IMR-90 (cell line): ENCODE data around the gene AGXT2. TPM values are rescaled to one million over a fixed set of nuclear protein-coding genes. Genes with fewer than 3 reads are reported as not detected.

Experiments
- ATAC-seq: fragments of 200-7000 bp; cut with Tn5 transposase; 2 replicates; pipeline ENCODE4 v1.9.1; 2020; ENCODE audit warnings: low read depth, mild to moderate bottlenecking, moderate library complexity
- BruUV-seq: library from RNA; stranded (reverse); fragments of 400-500 nt; replicated peaks from 2 replicates; lab custom pipeline; 2021; lab: Mats Ljungman, UMichigan
- CTCF ChIA-PET: fragments of 300-600 bp; formaldehyde crosslinking; extraction: SDS; loops from one replicate; lab custom pipeline; 2021; ENCODE audit warnings: antibody characterized with exemption; lab: Yijun Ruan, JAX
- POLR2A ChIA-PET: fragments of 300-600 bp; sonication (Branson Sonifier 250); formaldehyde crosslinking; loops from one replicate; lab custom pipeline; 2022; ENCODE audit warnings: antibody characterized with exemption; ENCODE audit not compliant: unreplicated experiment; lab: Charles Lee
- DNase-seq: peaks from one replicate; pipeline ENCODE4 v3.0.0; 2013
- H2AFZ ChIP-seq: replicated peaks from 2 replicates; pipeline ENCODE3; 2013; ENCODE audit warnings: low read length, mild to moderate bottlenecking; ENCODE audit not compliant: poor library complexity
- H2AK5ac ChIP-seq: 2 replicates; pipeline ENCODE4 v1.6.1; 2013; ENCODE audit warnings: low read depth, low read length, inconsistent platforms
- H2AK9ac ChIP-seq: replicated peaks from 2 replicates; pipeline ENCODE3; 2013; ENCODE audit warnings: mild to moderate bottlenecking, low read depth, low read length, moderate library complexity; ENCODE audit not compliant: poor library complexity
- H2BK120ac ChIP-seq: 2 replicates; pipeline ENCODE4 v1.6.1; 2013; ENCODE audit warnings: low read depth, low read length, inconsistent platforms
- H2BK15ac ChIP-seq: 3 replicates; pipeline ENCODE4 v1.6.1; 2013; ENCODE audit warnings: low read depth, low read length, inconsistent platforms
- H2BK20ac ChIP-seq: 2 replicates; pipeline ENCODE4 v1.6.1; 2013; ENCODE audit warnings: low read depth, mild to moderate bottlenecking, inconsistent platforms, low read length, moderate library complexity
- H2BK5ac ChIP-seq: 2 replicates; pipeline ENCODE4 v1.6.1; 2013; ENCODE audit warnings: mild to moderate bottlenecking, low read depth, low read length, inconsistent platforms; ENCODE audit not compliant: poor library complexity, severe bottlenecking
- H3K14ac ChIP-seq: replicated peaks from 2 replicates; pipeline ENCODE4 v1.6.1; 2013; ENCODE audit warnings: low read depth, low read length, inconsistent platforms
- H3K18ac ChIP-seq: 2 replicates; pipeline ENCODE4 v1.6.1; 2013; ENCODE audit warnings: low read depth, low read length, control low read depth
- H3K23ac ChIP-seq: 2 replicates; pipeline ENCODE4 v1.6.1; 2013; ENCODE audit warnings: low read depth, low read length, inconsistent platforms
- H3K27ac ChIP-seq: 2 replicates; pipeline ENCODE4 v1.5.1; 2013; ENCODE audit warnings: mild to moderate bottlenecking, control low read depth, low read length; ENCODE audit not compliant: insufficient read depth
- H3K27me3 ChIP-seq: 2 replicates; pipeline ENCODE4 v1.6.1; 2013; ENCODE audit warnings: low read length; ENCODE audit not compliant: control insufficient read depth, insufficient read depth
- H3K36me3 ChIP-seq: 2 replicates; pipeline ENCODE4 v1.6.1; 2013; ENCODE audit warnings: low read length, mixed read lengths; ENCODE audit not compliant: control insufficient read depth, insufficient read depth
- H3K4ac ChIP-seq: 2 replicates; pipeline ENCODE4 v1.6.1; 2013; ENCODE audit warnings: low read depth, low read length, inconsistent platforms
- H3K4me1 ChIP-seq: 2 replicates; pipeline ENCODE4 v1.6.1; 2013; ENCODE audit warnings: low read length, mixed read lengths; ENCODE audit not compliant: control insufficient read depth, insufficient read depth
- H3K4me2 ChIP-seq: 2 replicates; pipeline ENCODE4 v1.6.1; 2013; ENCODE audit warnings: low read depth, mild to moderate bottlenecking, control low read depth, low read length, moderate library complexity
- H3K4me3 ChIP-seq: 2 replicates; pipeline ENCODE4 v1.5.1; 2013; ENCODE audit warnings: low read depth, mild to moderate bottlenecking, control low read depth, low read length, moderate library complexity; ENCODE audit not compliant: insufficient read depth
- H3K56ac ChIP-seq: 2 replicates; pipeline ENCODE4 v1.6.1; 2013; ENCODE audit warnings: low read length, inconsistent platforms; ENCODE audit not compliant: insufficient read depth; ENCODE audit errors: extremely low read depth
- H3K79me1 ChIP-seq, 2 experiments: 2 replicates each; pipeline ENCODE4 v1.6.1; 2013; ENCODE audit warnings: low read length in 2 of 2, inconsistent platforms in 1 of 2, low read depth in 1 of 2
- H3K9ac ChIP-seq: 2 replicates; pipeline ENCODE4 v1.6.1; 2013; ENCODE audit warnings: low read depth, low read length, control low read depth
- H3K9me1 ChIP-seq: 2 replicates; pipeline ENCODE4 v1.6.1; 2013; ENCODE audit warnings: low read length, inconsistent platforms; ENCODE audit not compliant: insufficient read depth
- H3K9me3 ChIP-seq: 2 replicates; pipeline ENCODE4 v1.6.1; 2013; ENCODE audit warnings: low read length; ENCODE audit not compliant: control insufficient read depth, insufficient read depth
- H4K20me1 ChIP-seq: 2 replicates; pipeline ENCODE4 v1.6.1; 2013; ENCODE audit warnings: low read length, inconsistent platforms; ENCODE audit not compliant: insufficient read depth
- H4K5ac ChIP-seq: 2 replicates; pipeline ENCODE4 v1.6.1; 2013; ENCODE audit warnings: mild to moderate bottlenecking, low read depth, low read length, control low read depth
- H4K8ac ChIP-seq, 2 experiments: 2 replicates each; pipeline ENCODE4 v1.6.1; 2013; ENCODE audit warnings: low read depth in 2 of 2, low read length in 2 of 2, control low read depth in 1 of 2, inconsistent platforms in 1 of 2
- H4K91ac ChIP-seq: 2 replicates; pipeline ENCODE4 v1.6.1; 2013; ENCODE audit warnings: low read depth, low read length, inconsistent platforms; ENCODE audit not compliant: insufficient read depth
- BHLHE40 ChIP-seq: fragments of 150-350 bp; IDR thresholded peaks from 2 replicates; pipeline ENCODE4 v1.6.1; 2016; ENCODE audit warnings: mild to moderate bottlenecking, low read depth, low read length
- CEBPB ChIP-seq: IDR thresholded peaks from 2 replicates; pipeline ENCODE4 v1.6.1; 2012; ENCODE audit warnings: low read depth, low read length, improper control_type of control experiment
- CHD1 ChIP-seq: IDR thresholded peaks from 2 replicates; pipeline ENCODE4 v1.6.1; 2012; ENCODE audit warnings: low read depth, low read length, improper control_type of control experiment
- ELK1 ChIP-seq: fragments of 150-350 bp; IDR thresholded peaks from 2 replicates; pipeline ENCODE4 v1.6.1; 2016; ENCODE audit warnings: low read depth, mild to moderate bottlenecking, low read length, moderate library complexity, borderline replicate concordance
- MAFK ChIP-seq: IDR thresholded peaks from 2 replicates; pipeline ENCODE4 v1.6.1; 2012; ENCODE audit warnings: low read depth, low read length, improper control_type of control experiment
- MXI1 ChIP-seq: IDR thresholded peaks from 2 replicates; pipeline ENCODE4 v1.6.1; 2012; ENCODE audit warnings: low read depth, mild to moderate bottlenecking, low read length, moderate library complexity, borderline replicate concordance
- NFE2L2 ChIP-seq: fragments of 150-350 bp; IDR thresholded peaks from 2 replicates; pipeline ENCODE4 v1.6.1; 2016; ENCODE audit warnings: low read depth, mild to moderate bottlenecking, low read length
- POLR2A ChIP-seq: IDR thresholded peaks from 2 replicates; pipeline ENCODE4 v1.6.1; 2012; ENCODE audit warnings: mild to moderate bottlenecking, low read depth, low read length
- RFX5 ChIP-seq: IDR thresholded peaks from 2 replicates; pipeline ENCODE4 v1.8.0; 2012; ENCODE audit warnings: low read depth, mild to moderate bottlenecking, low read length, moderate library complexity
- USF2 ChIP-seq: fragments of 150-350 bp; IDR thresholded peaks from 2 replicates; pipeline ENCODE4 v1.6.1; 2017; ENCODE audit warnings: mild to moderate bottlenecking, antibody characterized with exemption, low read length, low read depth
- WGBS, 2 experiments: methylation state at CpG; one replicate each; pipeline versions ENCODE4 v1.1.5 to v1.1.7; 2013; ENCODE audit warnings: missing lambda C conversion rate in 2 of 2; ENCODE audit not compliant: insufficient read length in 1 of 2; ENCODE audit errors: extremely low coverage in 2 of 2; 5-methylcytosine and 5-hydroxymethylcytosine counted together
- dilution Hi-C: fragments of 300-500 bp; cut with HindIII; formaldehyde crosslinking; loops from one replicate; pipeline ENCODE4 v1.14.3; 2018; ENCODE audit warnings: low sequenced_read_pairs; ENCODE audit not compliant: unreplicated experiment
- in situ Hi-C: fragments of 300-500 bp; cut with MboI; formaldehyde crosslinking; loops from 3 replicates; pipeline ENCODE4 v1.14.3; 2019; ENCODE audit warnings: low sequenced_read_pairs, inconsistent platforms, mixed read lengths
- intact Hi-C: fragments of 100-400 bp; cut with micrococcal nuclease; formaldehyde crosslinking; loops from 2 replicates; pipeline ENCODE4 v1.10.0; 2022
- polyA plus RNA-seq, 3 experiments: library from polyadenylated mRNA; depleted of rRNA; stranded (reverse); fragments of >200 nt; gene quantifications; 2 replicates each; pipeline ENCODE4 v1.2.3, GENCODE V29; 2012; ENCODE audit warnings: low replicate concordance in 1 of 3
- total RNA-seq: library from RNA; depleted of rRNA; stranded (reverse); fragments of >200 nt; gene quantifications from 2 replicates; pipeline ENCODE4 v1.2.3, GENCODE V29; 2012

The AGXT2 gene
- total and polyA plus RNA-seq, 2 of the 4 experiments (the other 2 are of a cell fraction), result not detected

- no peaks in the 10 kb centered on the region for H3K9me3 ChIP-seq
- peaks cover 10% of the 10 kb centered on the region for H3K27me3 ChIP-seq
- H3K18ac ChIP-seq, result no peak overlapping the region
- no peak overlapping the region for H2BK120ac ChIP-seq
- no peaks in the 10 kb centered on the region for H4K20me1 ChIP-seq
- intact Hi-C loops (no loop called here), in situ Hi-C loops (no loop called here), dilution Hi-C loops (no loop called here)
- no peak overlapping the region for H3K23ac ChIP-seq
- no peaks in the 10 kb centered on the region for H3K4me1 ChIP-seq
- no peak overlapping the region for H4K8ac ChIP-seq
- no peak overlapping the region for H3K4ac ChIP-seq
- H3K4me3 ChIP-seq, result no peak overlapping the region
- DNase-seq, result no peak
- no peaks in the 10 kb centered on the region for H3K79me1 ChIP-seq
- no peak for TF ChIP-seq MXI1
- TF ChIP-seq ELK1, result no peak
- no peak for TF ChIP-seq USF2
- no peak for TF ChIP-seq CEBPB
- no peak for TF ChIP-seq POLR2A
- TF ChIP-seq RFX5, result no peak
- TF ChIP-seq BHLHE40, result no peak
- no peak for TF ChIP-seq CHD1
- no peak for TF ChIP-seq NFE2L2
- TF ChIP-seq MAFK, result no peak
- no peaks in the 10 kb centered on the region for H3K9me1 ChIP-seq
- ChIA-PET CTCF (interaction anchor here (1.2 kb wide), 1 partner anchor 27 kb away, joined by 3 read pairs; no protein-coding TSS in a partner anchor), POLR2A (no interaction called here)
- H4K5ac ChIP-seq, result no peak overlapping the region
- H2BK20ac ChIP-seq, result no peak overlapping the region
- no peak for ATAC-seq
- no peak overlapping the region for H2BK5ac ChIP-seq
- no peak overlapping the region for H2BK15ac ChIP-seq
- H3K14ac ChIP-seq, result no peak overlapping the region
- no peak overlapping the region for H2AK9ac ChIP-seq
- H3K4me2 ChIP-seq, result no peak overlapping the region
- no peak overlapping the region for H3K9ac ChIP-seq
- BruUV-seq, result no TSS peak
- H4K91ac ChIP-seq, result no peak overlapping the region
- no peak overlapping the region for H3K56ac ChIP-seq
- no peaks in the 10 kb centered on the region for H3K36me3 ChIP-seq
- 86% methylated on average over 1 of the region's 2 CpGs; no CpG with 5 or more reads in 1 of the 2 experiments for WGBS, 2 experiments
- no peak overlapping the region for H2AFZ ChIP-seq
- no peak overlapping the region for H2AK5ac ChIP-seq
- no peak overlapping the region for H3K27ac ChIP-seq
Observed at GRCh38 chr5:34977934-34978613, 69.7 kb downstream of the AGXT2 start.
